WTC11 (cell line): Measurements from ENCODE around the gene PKDCC. TPM values are rescaled to one million over a fixed set of nuclear protein-coding genes. Genes with fewer than 3 reads are reported as not detected.

Source experiments
- ATAC-seq: fragments of 200-7000 bp; cut with Tn5 transposase; 2 replicates; pipeline ENCODE4 v1.10.0; 2021; ENCODE audit warnings: mild to moderate bottlenecking, moderate library complexity
- CTCF ChIA-PET: fragments of 300-600 bp; sonication (Branson Sonifier 250); formaldehyde crosslinking; loops from one replicate; lab custom pipeline; 2021; ENCODE audit warnings: antibody characterized with exemption; lab: Charles Lee
- POLR2A ChIA-PET: fragments of 350-600 bp; sonication (Branson Sonifier 250); formaldehyde crosslinking; loops from one replicate; lab custom pipeline; 2021; ENCODE audit warnings: antibody characterized with exemption; lab: Charles Lee
- DNase-seq: peaks from one replicate; pipeline ENCODE4 v3.0.0; 2021; ENCODE audit warnings: low spot score
- H3K27ac Mint-ChIP-seq: 2 replicates; pipeline ENCODE4 v1.8.0; 2021; ENCODE audit warnings: mixed read lengths
- H3K27me3 Mint-ChIP-seq: 2 replicates; pipeline ENCODE4 v1.8.0; 2021; ENCODE audit warnings: low read depth, mild to moderate bottlenecking, moderate library complexity, mixed read lengths
- H3K36me3 Mint-ChIP-seq: 2 replicates; pipeline ENCODE4 v1.8.0; 2021; ENCODE audit warnings: mixed read lengths
- H3K4me1 Mint-ChIP-seq: 2 replicates; pipeline ENCODE4 v1.8.0; 2022; ENCODE audit warnings: mixed read lengths
- H3K4me3 Mint-ChIP-seq: 2 replicates; pipeline ENCODE4 v1.8.0; 2021; ENCODE audit warnings: mild to moderate bottlenecking, moderate library complexity, mixed read lengths
- H3K9me3 Mint-ChIP-seq: 2 replicates; pipeline ENCODE4 v1.8.0; 2021; ENCODE audit warnings: mixed read lengths
- AR ChIP-seq: fragments of 250-450 bp; sonication (Bioruptor Pico); IDR thresholded peaks from 2 replicates; pipeline ENCODE4 v1.9.0; 2021; ENCODE audit warnings: mild to moderate bottlenecking
- ATF1 ChIP-seq: sonication (generic); formaldehyde crosslinking; IDR thresholded peaks from 2 replicates; pipeline ENCODE4 v1.8.1; 2023; ENCODE audit warnings: mild to moderate bottlenecking, moderate library complexity, missing genetic modification reagents
- ATF3 ChIP-seq: sonication (generic); formaldehyde crosslinking; conservative IDR thresholded peaks from 2 replicates; pipeline ENCODE4 v1.8.1; 2022; ENCODE audit warnings: mild to moderate bottlenecking, missing genetic modification reagents
- E2F5 ChIP-seq: sonication (generic); formaldehyde crosslinking; IDR thresholded peaks from 2 replicates; pipeline ENCODE4 v1.8.1; 2022; ENCODE audit warnings: mild to moderate bottlenecking, moderate library complexity, missing genetic modification reagents
- ELF4 ChIP-seq: sonication (generic); formaldehyde crosslinking; IDR thresholded peaks from 2 replicates; pipeline ENCODE4 v1.8.1; 2022; ENCODE audit warnings: low read depth, mild to moderate bottlenecking, moderate library complexity, missing genetic modification reagents
- ESRRA ChIP-seq: sonication (generic); formaldehyde crosslinking; IDR thresholded peaks from 2 replicates; pipeline ENCODE4 v1.8.1; 2022; ENCODE audit warnings: mild to moderate bottlenecking, missing genetic modification reagents, borderline replicate concordance
- ETV6 ChIP-seq: sonication (generic); formaldehyde crosslinking; IDR thresholded peaks from 2 replicates; pipeline ENCODE4 v1.8.1; 2022; ENCODE audit warnings: mild to moderate bottlenecking, missing genetic modification reagents
- FOXK1 ChIP-seq: sonication (generic); formaldehyde crosslinking; IDR thresholded peaks from 2 replicates; pipeline ENCODE4 v1.8.0; 2022; ENCODE audit warnings: mild to moderate bottlenecking, moderate library complexity, missing genetic modification reagents
- HMGXB4 ChIP-seq: sonication (generic); formaldehyde crosslinking; IDR thresholded peaks from 2 replicates; pipeline ENCODE4 v1.8.1; 2023; ENCODE audit warnings: mild to moderate bottlenecking, moderate library complexity, missing genetic modification reagents
- JUN ChIP-seq: sonication (generic); formaldehyde crosslinking; IDR thresholded peaks from 2 replicates; pipeline ENCODE4 v1.8.0; 2023; ENCODE audit warnings: mild to moderate bottlenecking, missing genetic modification reagents
- MAX ChIP-seq: sonication (generic); formaldehyde crosslinking; IDR thresholded peaks from 2 replicates; pipeline ENCODE4 v1.8.0; 2022; ENCODE audit warnings: mild to moderate bottlenecking, missing genetic modification reagents
- NFATC4 ChIP-seq: fragments of 250-450 bp; sonication (Bioruptor Pico); IDR thresholded peaks from 2 replicates; pipeline ENCODE4 v1.9.0; 2021; ENCODE audit warnings: mild to moderate bottlenecking
- PREB ChIP-seq: sonication (generic); formaldehyde crosslinking; IDR thresholded peaks from 2 replicates; pipeline ENCODE4 v1.8.1; 2022; ENCODE audit warnings: mild to moderate bottlenecking, missing genetic modification reagents, moderate library complexity, borderline replicate concordance
- SOX15 ChIP-seq: fragments of 250-450 bp; sonication (Bioruptor Pico); IDR thresholded peaks from 2 replicates; pipeline ENCODE4 v1.9.0; 2021; ENCODE audit warnings: mild to moderate bottlenecking
- SP1 ChIP-seq: sonication (generic); formaldehyde crosslinking; conservative IDR thresholded peaks from 2 replicates; pipeline ENCODE4 v1.8.1; 2022; ENCODE audit warnings: missing genetic modification reagents
- TEAD1 ChIP-seq: sonication (generic); formaldehyde crosslinking; IDR thresholded peaks from 2 replicates; pipeline ENCODE4 v1.8.0; 2022; ENCODE audit warnings: mild to moderate bottlenecking, missing genetic modification reagents
- TEAD4 ChIP-seq: sonication (generic); formaldehyde crosslinking; IDR thresholded peaks from 2 replicates; pipeline ENCODE4 v1.8.0; 2022; ENCODE audit warnings: mild to moderate bottlenecking, missing genetic modification reagents
- USF1 ChIP-seq: sonication (generic); formaldehyde crosslinking; IDR thresholded peaks from 2 replicates; pipeline ENCODE4 v1.8.0; 2022; ENCODE audit warnings: mild to moderate bottlenecking, missing genetic modification reagents
- ZNF423 ChIP-seq: fragments of 250-450 bp; sonication (Bioruptor Pico); IDR thresholded peaks from 2 replicates; pipeline ENCODE4 v2.1.2; 2022; ENCODE audit warnings: mild to moderate bottlenecking, moderate library complexity
- ZNF512 ChIP-seq: sonication (generic); formaldehyde crosslinking; IDR thresholded peaks from 2 replicates; pipeline ENCODE4 v1.8.1; 2022; ENCODE audit warnings: missing genetic modification reagents, borderline replicate concordance
- total RNA-seq: library from RNA; stranded (reverse); gene quantifications from 3 replicates; pipeline ENCODE4 v1.2.3, GENCODE V29; 2021

The PKDCC gene
- total RNA-seq, 1 experiment from 2014 or later: 27.3 TPM

- Mint-ChIP-seq H3K27ac (no peak overlapping the region), H3K36me3 (no peaks in the 10 kb centered on the region), H3K9me3 (peaks cover 4% of the 10 kb centered on the region; the same call in 1 of the 2 replicates), H3K4me3 (no peak overlapping the region), H3K27me3 (no peaks in the 10 kb centered on the region; the same call in 1 of the 2 replicates), H3K4me1 (peaks cover 14% of the 10 kb centered on the region)
- TF ChIP-seq JUN: no peak
- DNase-seq (no peak), ATAC-seq (peak; percentile 83)
- ChIA-PET POLR2A (no interaction called here), CTCF (interaction anchor here (0.7 to 1.8 kb wide), 10 partner anchors 13 to 233 kb away, joined by 3 to 9 read pairs (median 4); no protein-coding TSS in a partner anchor)
Measured at GRCh38 chr2:42074661-42075060, 26.8 kb downstream of the PKDCC start.

GRCh38 chr2:42076357-42077225 is 28.8 kb downstream of the PKDCC start:
- TF ChIP-seq ATF3 (no peak), MAX (CRISPR knock-in tag) (no peak), TEAD4 (CRISPR knock-in tag) (no peak), ESRRA (CRISPR knock-in tag) (no peak), ZNF512 (CRISPR knock-in tag) (no peak), TEAD1 (CRISPR knock-in tag) (no peak), USF1 (no peak), SOX15 (CRISPR knock-in tag) (no peak), NFATC4 (CRISPR knock-in tag) (no peak)
- Mint-ChIP-seq H3K4me3 (no peak overlapping the region), H3K4me1 (peaks cover 14% of the 10 kb centered on the region), H3K36me3 (no peaks in the 10 kb centered on the region), H3K27me3 (no peaks in the 10 kb centered on the region; the same call in 1 of the 2 replicates), H3K27ac (no peak overlapping the region), H3K9me3 (peaks cover 4% of the 10 kb centered on the region; the same call in 1 of the 2 replicates)
- no peak for DNase-seq
- POLR2A ChIA-PET: no interaction called here
- CTCF ChIA-PET: interaction anchor here (1.3 kb wide), 1 partner anchor 13 kb away, joined by 3 read pairs; no protein-coding TSS in a partner anchor
- ATAC-seq: no peak

- Mint-ChIP-seq H3K27ac (no peak overlapping the region), H3K27me3 (no peaks in the 10 kb centered on the region; the same call in 1 of the 2 replicates), H3K9me3 (peaks cover 4% of the 10 kb centered on the region; the same call in 1 of the 2 replicates), H3K36me3 (no peaks in the 10 kb centered on the region), H3K4me1 (peaks cover 11% of the 10 kb centered on the region), H3K4me3 (no peak overlapping the region)
- DNase-seq (no peak), ATAC-seq (peak; percentile 50)
- ChIA-PET CTCF (interaction anchor here (1.3 to 2.1 kb wide), 4 partner anchors 12 to 208 kb away, joined by 3 to 9 read pairs (median 4); no protein-coding TSS in a partner anchor), POLR2A (interaction anchor here (0.6 to 0.9 kb wide), 2 partner anchors 31 to 140 kb away, joined by 3 read pairs; no protein-coding TSS in a partner anchor)
- TF ChIP-seq E2F5 (CRISPR knock-in tag): no peak
- TF ChIP-seq AR: no peak
- TF ChIP-seq SP1 (CRISPR knock-in tag): no peak
- TF ChIP-seq HMGXB4: no peak
- TF ChIP-seq PREB (CRISPR knock-in tag): no peak
- no peak for TF ChIP-seq ETV6 (CRISPR knock-in tag)
- TF ChIP-seq TEAD1 (CRISPR knock-in tag): no peak
- TF ChIP-seq ZNF423 (CRISPR knock-in tag): no peak
- TF ChIP-seq ATF1: no peak
- no peak for TF ChIP-seq ELF4
- TF ChIP-seq FOXK1: no peak
Measured at GRCh38 chr2:42077343-42077742, 29.5 kb downstream of the PKDCC start.
